ENCODE measurements around the gene DDC. TPM values are rescaled to one million over a fixed set of nuclear protein-coding genes. Genes with fewer than 3 reads are reported as not detected.

DDC gene
- polyA plus RNA-seq, 2 of the 4 experiments (the other 2 are of a cell fraction) = 1.3 to 2.8 TPM

DNA sequence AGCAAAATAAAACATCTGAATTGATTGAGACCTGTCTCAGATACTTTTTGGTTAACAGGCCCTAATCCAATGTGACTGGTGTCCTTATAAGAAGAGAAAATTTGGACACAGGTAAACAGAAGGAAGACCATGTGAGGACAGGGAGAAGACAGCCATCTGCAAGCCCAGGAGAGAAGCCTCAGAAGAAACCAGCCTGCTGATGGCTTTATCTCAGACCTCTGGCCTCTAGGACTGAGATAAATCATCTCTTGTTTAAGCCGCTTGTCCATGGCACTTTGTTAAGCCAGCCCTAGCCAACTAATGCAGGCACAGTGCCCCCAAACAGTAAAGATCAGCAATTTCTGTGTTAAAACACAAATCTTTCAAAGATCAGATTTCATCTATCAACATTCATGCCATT lies 73.3 kb downstream of the DDC start (continued):
- TF ChIP-seq, protein P1, sequence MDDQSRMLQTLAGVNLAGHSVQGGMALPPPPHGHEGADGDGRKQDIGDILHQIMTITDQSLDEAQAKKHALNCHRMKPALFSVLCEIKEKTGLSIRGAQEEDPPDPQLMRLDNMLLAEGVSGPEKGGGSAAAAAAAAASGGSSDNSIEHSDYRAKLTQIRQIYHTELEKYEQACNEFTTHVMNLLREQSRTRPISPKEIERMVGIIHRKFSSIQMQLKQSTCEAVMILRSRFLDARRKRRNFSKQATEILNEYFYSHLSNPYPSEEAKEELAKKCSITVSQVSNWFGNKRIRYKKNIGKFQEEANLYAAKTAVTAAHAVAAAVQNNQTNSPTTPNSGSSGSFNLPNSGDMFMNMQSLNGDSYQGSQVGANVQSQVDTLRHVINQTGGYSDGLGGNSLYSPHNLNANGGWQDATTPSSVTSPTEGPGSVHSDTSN (IDR thresholded peaks at IDR 0.05) = no peak

DNA sequence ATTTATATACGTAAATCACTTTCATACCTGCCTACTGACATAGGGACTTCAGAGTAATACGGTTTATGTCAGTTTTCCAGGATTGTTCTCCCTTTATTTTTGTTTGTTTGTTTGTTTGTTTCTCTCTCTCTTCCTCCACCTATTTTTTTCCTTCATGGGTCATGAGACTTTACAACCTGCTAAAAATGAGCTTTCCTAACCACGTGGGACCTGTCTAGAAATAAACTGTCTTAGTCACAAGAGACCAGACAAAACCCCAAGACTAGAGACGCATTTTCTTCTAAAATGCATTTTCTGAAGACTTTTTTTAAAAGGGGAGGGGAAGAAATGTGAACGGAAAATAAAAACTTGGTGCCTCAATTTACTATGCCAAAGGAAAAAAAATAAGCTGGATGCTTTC lies 74.0 kb downstream of the DDC start:
- DNase-seq (ENCODE audit: low read depth in 1 of 2, low spot score in 1 of 2) = no peak
- no peak for ATAC-seq
- FAIRE-seq = no peak
- no peak overlapping the region for H3K27ac ChIP-seq
- TF ChIP-seq NR3C1 (IDR thresholded peaks at IDR 0.05) (no peak), PHF8 (IDR thresholded peaks at IDR 0.05; ENCODE audit: borderline replicate concordance, low read depth) (no peak), TP53 (CRISPR knock-in tag; IDR thresholded peaks at IDR 0.05) (no peak), GATA3 (IDR thresholded peaks at IDR 0.05; ENCODE audit: borderline replicate concordance) (no peak), EHMT2 (IDR thresholded peaks at IDR 0.05; ENCODE audit: low read depth) (no peak), KDM5A (IDR thresholded peaks at IDR 0.05) (no peak), MYC (IDR thresholded peaks at IDR 0.05; ENCODE audit: borderline replicate concordance, low read length) (no peak), KDM1A (IDR thresholded peaks at IDR 0.05; ENCODE audit: low read depth) (no peak), POLR2AphosphoS2 (conservative IDR thresholded peaks at IDR 0.05; ENCODE audit: low read length) (no peak), CBX2 (IDR thresholded peaks at IDR 0.05; ENCODE audit: borderline replicate concordance, low read depth) (no peak), HOXB13 (CRISPR knock-in tag; IDR thresholded peaks at IDR 0.05; ENCODE audit: low read depth) (no peak)
- TF ChIP-seq, protein P2, sequence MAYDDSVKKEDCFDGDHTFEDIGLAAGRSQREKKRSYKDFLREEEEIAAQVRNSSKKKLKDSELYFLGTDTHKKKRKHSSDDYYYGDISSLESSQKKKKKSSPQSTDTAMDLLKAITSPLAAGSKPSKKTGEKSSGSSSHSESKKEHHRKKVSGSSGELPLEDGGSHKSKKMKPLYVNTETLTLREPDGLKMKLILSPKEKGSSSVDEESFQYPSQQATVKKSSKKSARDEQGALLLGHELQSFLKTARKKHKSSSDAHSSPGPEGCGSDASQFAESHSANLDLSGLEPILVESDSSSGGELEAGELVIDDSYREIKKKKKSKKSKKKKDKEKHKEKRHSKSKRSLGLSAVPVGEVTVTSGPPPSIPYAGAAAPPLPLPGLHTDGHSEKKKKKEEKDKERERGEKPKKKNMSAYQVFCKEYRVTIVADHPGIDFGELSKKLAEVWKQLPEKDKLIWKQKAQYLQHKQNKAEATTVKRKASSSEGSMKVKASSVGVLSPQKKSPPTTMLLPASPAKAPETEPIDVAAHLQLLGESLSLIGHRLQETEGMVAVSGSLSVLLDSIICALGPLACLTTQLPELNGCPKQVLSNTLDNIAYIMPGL (CRISPR knock-in tag; IDR thresholded peaks at IDR 0.05; ENCODE audit: borderline replicate concordance) = no peak
- TF ChIP-seq, protein P1 (IDR thresholded peaks at IDR 0.05) = no peak
- TF ChIP-seq, protein P3, sequence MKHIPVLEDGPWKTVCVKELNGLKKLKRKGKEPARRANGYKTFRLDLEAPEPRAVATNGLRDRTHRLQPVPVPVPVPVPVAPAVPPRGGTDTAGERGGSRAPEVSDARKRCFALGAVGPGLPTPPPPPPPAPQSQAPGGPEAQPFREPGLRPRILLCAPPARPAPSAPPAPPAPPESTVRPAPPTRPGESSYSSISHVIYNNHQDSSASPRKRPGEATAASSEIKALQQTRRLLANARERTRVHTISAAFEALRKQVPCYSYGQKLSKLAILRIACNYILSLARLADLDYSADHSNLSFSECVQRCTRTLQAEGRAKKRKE (CRISPR knock-in tag; IDR thresholded peaks at IDR 0.05; ENCODE audit: low read depth) = no peak
- TF ChIP-seq, protein P4, sequence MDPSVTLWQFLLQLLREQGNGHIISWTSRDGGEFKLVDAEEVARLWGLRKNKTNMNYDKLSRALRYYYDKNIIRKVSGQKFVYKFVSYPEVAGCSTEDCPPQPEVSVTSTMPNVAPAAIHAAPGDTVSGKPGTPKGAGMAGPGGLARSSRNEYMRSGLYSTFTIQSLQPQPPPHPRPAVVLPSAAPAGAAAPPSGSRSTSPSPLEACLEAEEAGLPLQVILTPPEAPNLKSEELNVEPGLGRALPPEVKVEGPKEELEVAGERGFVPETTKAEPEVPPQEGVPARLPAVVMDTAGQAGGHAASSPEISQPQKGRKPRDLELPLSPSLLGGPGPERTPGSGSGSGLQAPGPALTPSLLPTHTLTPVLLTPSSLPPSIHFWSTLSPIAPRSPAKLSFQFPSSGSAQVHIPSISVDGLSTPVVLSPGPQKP (IDR thresholded peaks at IDR 0.05; ENCODE audit: low read depth, low read length) = no peak
- TF ChIP-seq, protein P5, sequence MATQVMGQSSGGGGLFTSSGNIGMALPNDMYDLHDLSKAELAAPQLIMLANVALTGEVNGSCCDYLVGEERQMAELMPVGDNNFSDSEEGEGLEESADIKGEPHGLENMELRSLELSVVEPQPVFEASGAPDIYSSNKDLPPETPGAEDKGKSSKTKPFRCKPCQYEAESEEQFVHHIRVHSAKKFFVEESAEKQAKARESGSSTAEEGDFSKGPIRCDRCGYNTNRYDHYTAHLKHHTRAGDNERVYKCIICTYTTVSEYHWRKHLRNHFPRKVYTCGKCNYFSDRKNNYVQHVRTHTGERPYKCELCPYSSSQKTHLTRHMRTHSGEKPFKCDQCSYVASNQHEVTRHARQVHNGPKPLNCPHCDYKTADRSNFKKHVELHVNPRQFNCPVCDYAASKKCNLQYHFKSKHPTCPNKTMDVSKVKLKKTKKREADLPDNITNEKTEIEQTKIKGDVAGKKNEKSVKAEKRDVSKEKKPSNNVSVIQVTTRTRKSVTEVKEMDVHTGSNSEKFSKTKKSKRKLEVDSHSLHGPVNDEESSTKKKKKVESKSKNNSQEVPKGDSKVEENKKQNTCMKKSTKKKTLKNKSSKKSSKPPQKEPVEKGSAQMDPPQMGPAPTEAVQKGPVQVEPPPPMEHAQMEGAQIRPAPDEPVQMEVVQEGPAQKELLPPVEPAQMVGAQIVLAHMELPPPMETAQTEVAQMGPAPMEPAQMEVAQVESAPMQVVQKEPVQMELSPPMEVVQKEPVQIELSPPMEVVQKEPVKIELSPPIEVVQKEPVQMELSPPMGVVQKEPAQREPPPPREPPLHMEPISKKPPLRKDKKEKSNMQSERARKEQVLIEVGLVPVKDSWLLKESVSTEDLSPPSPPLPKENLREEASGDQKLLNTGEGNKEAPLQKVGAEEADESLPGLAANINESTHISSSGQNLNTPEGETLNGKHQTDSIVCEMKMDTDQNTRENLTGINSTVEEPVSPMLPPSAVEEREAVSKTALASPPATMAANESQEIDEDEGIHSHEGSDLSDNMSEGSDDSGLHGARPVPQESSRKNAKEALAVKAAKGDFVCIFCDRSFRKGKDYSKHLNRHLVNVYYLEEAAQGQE (IDR thresholded peaks at IDR 0.05) = no peak
- TF ChIP-seq, protein P6, sequence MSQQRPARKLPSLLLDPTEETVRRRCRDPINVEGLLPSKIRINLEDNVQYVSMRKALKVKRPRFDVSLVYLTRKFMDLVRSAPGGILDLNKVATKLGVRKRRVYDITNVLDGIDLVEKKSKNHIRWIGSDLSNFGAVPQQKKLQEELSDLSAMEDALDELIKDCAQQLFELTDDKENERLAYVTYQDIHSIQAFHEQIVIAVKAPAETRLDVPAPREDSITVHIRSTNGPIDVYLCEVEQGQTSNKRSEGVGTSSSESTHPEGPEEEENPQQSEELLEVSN (IDR thresholded peaks at IDR 0.05; ENCODE audit: borderline replicate concordance, low read depth) = no peak
- TF ChIP-seq, protein P7, sequence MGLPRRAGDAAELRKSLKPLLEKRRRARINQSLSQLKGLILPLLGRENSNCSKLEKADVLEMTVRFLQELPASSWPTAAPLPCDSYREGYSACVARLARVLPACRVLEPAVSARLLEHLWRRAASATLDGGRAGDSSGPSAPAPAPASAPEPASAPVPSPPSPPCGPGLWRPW (IDR thresholded peaks at IDR 0.05) = no peak
- H3K4me3 ChIP-seq = no peak overlapping the region
- POLR2A ChIA-PET = no interaction called here
- H3K9me3 ChIP-seq = peaks cover 16% of the 10 kb centered on the region; the same call in 2 of the 3 replicates
- 46% methylated on average over 5 of the region's 5 CpGs for WGBS (ENCODE audit: missing lambda C conversion rate)
- no peak overlapping the region for H3K4me2 ChIP-seq
- CTCF ChIA-PET = interaction anchor here (0.6 to 1.8 kb wide), 4 partner anchors 15 to 650 kb away, joined by 3 to 4 read pairs (median 3); no protein-coding TSS in a partner anchor
- no peaks in the 10 kb centered on the region for H3K4me1 ChIP-seq
